ENCODE results near the gene PHLPP2. TPM values are rescaled to one million over a fixed set of nuclear protein-coding genes. Genes with fewer than 3 reads are reported as not detected.

Gene PHLPP2
- total and polyA plus RNA-seq, 4 donors: 2.9 to 13.1 (median 7.5) TPM

- Histone ChIP-seq H3K4me1 (ENCODE audit: control insufficient read depth in 1 of 2, insufficient read depth in 2 of 2, low read length in 2 of 2) (no peaks in the 10 kb centered on the region), H3K4me3 (ENCODE audit: low read length in 2 of 2) (no peak overlapping the region), H3K27me3 (ENCODE audit: control insufficient read depth in 1 of 2, insufficient read depth in 2 of 2, low read length in 1 of 2) (no peaks in the 10 kb centered on the region), H3K9me3 (ENCODE audit: control insufficient read depth, low read length) (no peaks in the 10 kb centered on the region), H3K36me3 (ENCODE audit: control insufficient read depth in 1 of 2, insufficient read depth in 2 of 2, low read length in 1 of 2) (peaks cover 6 to 12% of the 10 kb centered on the region in 2 donors), H3K27ac (ENCODE audit: low read depth in 1 of 2, low read length in 2 of 2) (no peak overlapping the region)
- 56 to 60% methylated on average over 4 of the region's 4 CpGs for WGBS, 2 donors
- intact Hi-C loops (cut with DNase I): no loop called here
- ATAC-seq (ENCODE audit: low FRiP score): no peak
- no peak for DNase-seq
These were observed 54.0 kb downstream of the PHLPP2 start for GRCh38 chr16:71670537-71670936.

DNA sequence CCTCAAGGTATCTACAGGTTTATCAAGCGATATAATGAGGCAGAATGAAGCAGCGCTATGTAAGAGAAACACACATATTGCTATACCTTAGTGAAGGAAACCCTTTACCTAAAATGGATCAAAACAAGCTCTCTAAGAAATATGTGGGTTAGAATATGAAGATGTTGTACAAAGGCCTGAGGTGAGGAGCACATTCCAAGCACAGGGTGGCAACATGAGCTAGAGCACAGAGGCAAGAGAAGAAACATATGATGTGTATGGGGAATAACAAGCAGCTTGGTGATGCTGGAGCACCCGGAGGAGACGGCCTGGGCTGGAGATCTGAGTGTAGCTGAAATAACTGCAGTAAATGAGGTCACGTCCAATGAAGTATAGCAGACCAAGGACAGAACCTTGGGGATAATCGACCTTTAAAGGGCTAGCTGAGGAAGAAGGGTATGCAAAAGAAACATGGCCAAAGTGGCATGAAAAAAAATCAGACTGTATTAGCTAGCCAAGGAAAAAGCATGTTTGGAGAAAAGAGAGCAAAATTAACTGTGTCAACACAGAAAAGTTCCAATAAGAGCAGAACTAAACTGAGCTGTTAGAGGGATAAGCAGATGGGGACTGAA lies 54.5 kb downstream of the PHLPP2 start:
- Histone ChIP-seq H3K27ac (ENCODE audit: low read depth in 1 of 2, low read length in 2 of 2) (no peak overlapping the region), H3K27me3 (ENCODE audit: control insufficient read depth in 1 of 2, insufficient read depth in 2 of 2, low read length in 1 of 2) (no peaks in the 10 kb centered on the region), H3K36me3 (ENCODE audit: control insufficient read depth in 1 of 2, insufficient read depth in 2 of 2, low read length in 1 of 2) (peaks cover 6 to 12% of the 10 kb centered on the region in 2 donors), H3K4me3 (ENCODE audit: low read length in 2 of 2) (no peak overlapping the region), H3K9me3 (ENCODE audit: control insufficient read depth, low read length) (no peaks in the 10 kb centered on the region), H3K4me1 (ENCODE audit: control insufficient read depth in 1 of 2, insufficient read depth in 2 of 2, low read length in 2 of 2) (no peaks in the 10 kb centered on the region)
- WGBS, 2 donors: 77 to 79% methylated on average over 6 of the region's 6 CpGs
- no peak for ATAC-seq (ENCODE audit: low FRiP score)
- DNase-seq: no peak
- intact Hi-C loops (cut with DNase I): no loop called here

- no peak overlapping the region for H3K27ac ChIP-seq (ENCODE audit: low read depth in 1 of 2, low read length in 2 of 2)
- no peak overlapping the region for H3K4me3 ChIP-seq (ENCODE audit: low read length in 2 of 2)
- H3K36me3 ChIP-seq (ENCODE audit: control insufficient read depth in 1 of 2, insufficient read depth in 2 of 2, low read length in 1 of 2): peaks cover 6 to 7% of the 10 kb centered on the region in 2 donors
- DNase-seq (no peak), ATAC-seq (ENCODE audit: low FRiP score) (no peak)
- H3K9me3 ChIP-seq (ENCODE audit: control insufficient read depth, low read length): no peaks in the 10 kb centered on the region
- no peaks in the 10 kb centered on the region for H3K4me1 ChIP-seq (ENCODE audit: control insufficient read depth in 1 of 2, insufficient read depth in 2 of 2, low read length in 2 of 2)
- intact Hi-C loops (cut with DNase I): no loop called here
- WGBS, 2 donors: 70 to 76% methylated on average over 4 of the region's 4 CpGs
- H3K27me3 ChIP-seq (ENCODE audit: control insufficient read depth in 1 of 2, insufficient read depth in 2 of 2, low read length in 1 of 2): no peaks in the 10 kb centered on the region
These were observed 57.4 kb downstream of the PHLPP2 start for GRCh38 chr16:71666928-71667707.

DNA sequence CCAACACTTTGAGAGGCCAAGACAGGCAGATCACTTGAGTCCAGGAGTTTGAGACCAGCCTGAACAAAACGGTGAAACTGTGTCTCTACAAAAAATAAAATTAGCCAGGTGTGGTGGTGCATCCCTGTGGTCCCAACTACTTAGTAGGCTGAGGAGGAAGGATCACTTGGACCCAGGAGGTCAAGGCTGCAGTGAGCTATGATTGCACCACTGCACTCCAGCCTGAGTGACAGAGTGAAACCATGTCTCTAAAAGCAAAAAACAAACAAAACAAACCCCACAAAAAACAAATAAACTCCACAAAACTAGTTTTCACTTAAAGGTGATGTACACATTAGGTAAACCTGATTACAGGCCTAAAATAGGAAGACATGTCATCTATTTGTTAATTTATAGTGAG lies 58.2 kb downstream of the PHLPP2 start:
- WGBS, 2 donors: 83% methylated on average over 1 of the region's 1 CpG
- ATAC-seq (ENCODE audit: low FRiP score) (no peak), DNase-seq (no peak)
- Histone ChIP-seq H3K27me3 (ENCODE audit: control insufficient read depth in 1 of 2, insufficient read depth in 2 of 2, low read length in 1 of 2) (no peaks in the 10 kb centered on the region), H3K27ac (ENCODE audit: low read depth in 1 of 2, low read length in 2 of 2) (no peak overlapping the region), H3K4me1 (ENCODE audit: control insufficient read depth in 1 of 2, insufficient read depth in 2 of 2, low read length in 2 of 2) (no peaks in the 10 kb centered on the region), H3K36me3 (ENCODE audit: control insufficient read depth in 1 of 2, insufficient read depth in 2 of 2, low read length in 1 of 2) (peaks cover 5 to 7% of the 10 kb centered on the region in 2 donors), H3K4me3 (ENCODE audit: low read length in 2 of 2) (no peak overlapping the region), H3K9me3 (ENCODE audit: control insufficient read depth, low read length) (no peaks in the 10 kb centered on the region)
- intact Hi-C loops (cut with DNase I): no loop called here

GRCh38 chr16:71659471-71659870 lies 65.0 kb downstream of the PHLPP2 start:
- intact Hi-C loops (cut with DNase I): no loop called here
- Histone ChIP-seq H3K4me1 (ENCODE audit: control insufficient read depth in 1 of 2, insufficient read depth in 2 of 2, low read length in 2 of 2) (no peaks in the 10 kb centered on the region), H3K36me3 (ENCODE audit: control insufficient read depth in 1 of 2, insufficient read depth in 2 of 2, low read length in 1 of 2) (peaks cover 7 to 11% of the 10 kb centered on the region in 2 donors), H3K9me3 (ENCODE audit: control insufficient read depth, low read length) (no peaks in the 10 kb centered on the region), H3K4me3 (ENCODE audit: low read length in 2 of 2) (no peak overlapping the region), H3K27ac (ENCODE audit: low read depth in 1 of 2, low read length in 2 of 2) (no peak overlapping the region), H3K27me3 (ENCODE audit: control insufficient read depth in 1 of 2, insufficient read depth in 2 of 2, low read length in 1 of 2) (no peaks in the 10 kb centered on the region)
- no peak for ATAC-seq (ENCODE audit: low FRiP score)
- WGBS, 2 donors: 97 to 100% methylated on average over 2 of the region's 2 CpGs
- DNase-seq: no peak

GRCh38 chr16:71658771-71659170 lies 65.7 kb downstream of the PHLPP2 start:
- DNase-seq (no peak), ATAC-seq (ENCODE audit: low FRiP score) (no peak)
- H3K9me3 ChIP-seq (ENCODE audit: control insufficient read depth, low read length): no peaks in the 10 kb centered on the region
- peaks cover 7 to 11% of the 10 kb centered on the region in 2 donors for H3K36me3 ChIP-seq (ENCODE audit: control insufficient read depth in 1 of 2, insufficient read depth in 2 of 2, low read length in 1 of 2)
- intact Hi-C loops (cut with DNase I): no loop called here
- no peaks in the 10 kb centered on the region for H3K27me3 ChIP-seq (ENCODE audit: control insufficient read depth in 1 of 2, insufficient read depth in 2 of 2, low read length in 1 of 2)
- H3K27ac ChIP-seq (ENCODE audit: low read depth in 1 of 2, low read length in 2 of 2): no peak overlapping the region
- H3K4me3 ChIP-seq (ENCODE audit: low read length in 2 of 2): no peak overlapping the region
- WGBS, 2 donors: 82% methylated on average over 4 of the region's 4 CpGs
- no peaks in the 10 kb centered on the region for H3K4me1 ChIP-seq (ENCODE audit: control insufficient read depth in 1 of 2, insufficient read depth in 2 of 2, low read length in 2 of 2)

DNA sequence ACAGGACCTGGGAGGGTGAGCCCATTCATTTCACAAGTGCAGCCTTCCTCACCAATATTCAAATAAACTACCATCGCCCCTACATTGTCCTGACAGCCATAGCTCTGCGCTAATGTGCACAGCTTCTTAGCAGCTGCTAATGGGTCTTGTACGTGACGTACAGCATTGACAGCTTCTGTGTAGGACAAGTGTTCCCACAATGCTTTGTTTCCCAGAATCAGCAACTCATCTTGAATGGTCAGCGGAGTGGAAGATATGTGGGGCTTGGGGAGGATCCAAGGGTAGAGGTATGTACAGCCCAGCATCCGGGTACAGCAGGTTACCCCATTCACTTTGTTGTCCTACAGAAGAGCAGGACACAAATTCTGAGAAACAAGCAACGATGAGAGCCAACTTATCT lies 74.8 kb downstream of the PHLPP2 start:
- ATAC-seq (ENCODE audit: low FRiP score) (no peak), DNase-seq (no peak)
- H3K27me3 ChIP-seq (ENCODE audit: control insufficient read depth in 1 of 2, insufficient read depth in 2 of 2, low read length in 1 of 2): no peaks in the 10 kb centered on the region
- H3K9me3 ChIP-seq (ENCODE audit: control insufficient read depth, low read length): no peaks in the 10 kb centered on the region
- intact Hi-C loops (cut with DNase I): no loop called here
- H3K4me1 ChIP-seq (ENCODE audit: control insufficient read depth in 1 of 2, insufficient read depth in 2 of 2, low read length in 2 of 2): no peaks in the 10 kb centered on the region
- 93 to 94% methylated on average over 7 of the region's 7 CpGs for WGBS, 2 donors
- no peak overlapping the region for H3K4me3 ChIP-seq (ENCODE audit: low read length in 2 of 2)
- H3K36me3 ChIP-seq (ENCODE audit: control insufficient read depth in 1 of 2, insufficient read depth in 2 of 2, low read length in 1 of 2): peaks cover 7 to 12% of the 10 kb centered on the region in 2 donors
- H3K27ac ChIP-seq (ENCODE audit: low read depth in 1 of 2, low read length in 2 of 2): no peak overlapping the region

GRCh38 chr16:71648921-71649320 lies 75.6 kb downstream of the PHLPP2 start:
- peaks cover 7 to 12% of the 10 kb centered on the region in 2 donors for H3K36me3 ChIP-seq (ENCODE audit: control insufficient read depth in 1 of 2, insufficient read depth in 2 of 2, low read length in 1 of 2)
- no peak overlapping the region for H3K4me3 ChIP-seq (ENCODE audit: low read length in 2 of 2)
- no peaks in the 10 kb centered on the region for H3K4me1 ChIP-seq (ENCODE audit: control insufficient read depth in 1 of 2, insufficient read depth in 2 of 2, low read length in 2 of 2)
- ATAC-seq (ENCODE audit: low FRiP score): no peak
- 86 to 87% methylated on average over 6 of the region's 6 CpGs for WGBS, 2 donors
- intact Hi-C loops (cut with DNase I): no loop called here
- H3K27me3 ChIP-seq (ENCODE audit: control insufficient read depth in 1 of 2, insufficient read depth in 2 of 2, low read length in 1 of 2): no peaks in the 10 kb centered on the region
- no peak for DNase-seq
- H3K9me3 ChIP-seq (ENCODE audit: control insufficient read depth, low read length): no peaks in the 10 kb centered on the region
- no peak overlapping the region for H3K27ac ChIP-seq (ENCODE audit: low read depth in 1 of 2, low read length in 2 of 2)

DNA sequence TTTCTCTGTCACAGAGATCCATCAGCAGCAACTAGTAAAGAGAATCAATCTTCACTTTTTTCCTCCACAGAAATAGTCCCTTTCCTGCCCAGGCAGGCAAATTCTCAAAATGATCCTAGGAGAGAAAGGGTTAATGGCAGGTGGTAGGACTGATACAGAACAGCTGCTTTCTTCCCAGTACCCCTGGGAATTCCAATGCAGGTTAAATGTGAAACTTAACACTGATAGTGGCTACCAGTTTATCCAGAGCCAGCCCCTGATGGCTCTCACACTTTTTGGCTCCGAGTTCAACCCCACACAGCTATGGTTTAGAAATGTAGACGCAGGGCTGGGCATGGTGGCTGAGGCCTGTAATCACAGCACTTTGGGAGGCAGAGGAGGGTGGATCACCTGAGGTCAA lies 76.3 kb downstream of the PHLPP2 start:
- H3K27ac ChIP-seq (ENCODE audit: low read depth in 1 of 2, low read length in 2 of 2): no peak overlapping the region
- 92% methylated on average over 2 of the region's 2 CpGs for WGBS, 2 donors
- peaks cover 7 to 12% of the 10 kb centered on the region in 2 donors for H3K36me3 ChIP-seq (ENCODE audit: control insufficient read depth in 1 of 2, insufficient read depth in 2 of 2, low read length in 1 of 2)
- DNase-seq: no peak
- H3K9me3 ChIP-seq (ENCODE audit: control insufficient read depth, low read length): no peaks in the 10 kb centered on the region
- intact Hi-C loops (cut with DNase I): no loop called here
- H3K27me3 ChIP-seq (ENCODE audit: control insufficient read depth in 1 of 2, insufficient read depth in 2 of 2, low read length in 1 of 2): no peaks in the 10 kb centered on the region
- H3K4me1 ChIP-seq (ENCODE audit: control insufficient read depth in 1 of 2, insufficient read depth in 2 of 2, low read length in 2 of 2): no peaks in the 10 kb centered on the region
- ATAC-seq (ENCODE audit: low FRiP score): no peak
- no peak overlapping the region for H3K4me3 ChIP-seq (ENCODE audit: low read length in 2 of 2)
